HL-60 (cell line): ENCODE measurements around the gene NKD2.

Source experiments
- CTCF ChIP-seq: IDR thresholded peaks from one replicate; pipeline ENCODE4 v1.5.1; 2011; ENCODE audit warnings: low read length, control low read depth, inconsistent platforms; ENCODE audit not compliant: insufficient read depth
- POLR2AphosphoS5 ChIP-seq: IDR thresholded peaks from 2 replicates; pipeline ENCODE4 v1.6.1; 2012; ENCODE audit warnings: low read depth
- REST ChIP-seq: IDR thresholded peaks from 2 replicates; pipeline ENCODE4 v1.6.1; 2012; ENCODE audit warnings: low read depth; ENCODE audit not compliant: insufficient replicate concordance

- TF ChIP-seq CTCF, result no peak
- TF ChIP-seq REST, result no peak
- TF ChIP-seq POLR2AphosphoS5, result no peak
These were observed 5.7 kb downstream of the NKD2 start for GRCh38 chr5:1014346-1014745.
